ENCODE data around the gene ALMS1.
"Not testable (repeated sequence)": the region's sequence is repeated elsewhere in the genome, so short reads cannot be mapped to it uniquely, and the experiment has no call there.

ALMS1 gene

GRCh38 chr2:73630662-73631266 is 245.1 kb downstream of the ALMS1 start:
- DNase-seq, result not testable (repeated sequence)

DNA sequence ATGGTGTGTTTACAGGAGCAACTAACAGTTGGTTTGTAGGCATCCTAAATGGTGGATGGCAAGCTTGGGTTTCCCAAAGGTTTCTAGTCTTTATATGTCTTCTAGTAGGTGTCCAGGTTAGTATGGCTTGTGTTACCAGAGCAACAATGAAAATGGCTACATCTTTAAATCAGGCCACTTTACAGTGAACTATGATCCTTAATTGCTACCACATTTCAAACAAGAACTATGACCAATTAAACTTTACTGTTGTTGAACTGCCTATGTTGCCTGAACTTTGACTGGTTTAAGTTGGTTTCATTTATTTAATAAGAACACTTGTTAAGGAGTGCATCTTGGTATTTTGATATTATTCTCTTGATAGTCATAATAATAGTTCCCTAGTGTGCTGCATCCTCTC is 251.3 kb downstream of the ALMS1 start:
- not testable (repeated sequence) for DNase-seq

DNA sequence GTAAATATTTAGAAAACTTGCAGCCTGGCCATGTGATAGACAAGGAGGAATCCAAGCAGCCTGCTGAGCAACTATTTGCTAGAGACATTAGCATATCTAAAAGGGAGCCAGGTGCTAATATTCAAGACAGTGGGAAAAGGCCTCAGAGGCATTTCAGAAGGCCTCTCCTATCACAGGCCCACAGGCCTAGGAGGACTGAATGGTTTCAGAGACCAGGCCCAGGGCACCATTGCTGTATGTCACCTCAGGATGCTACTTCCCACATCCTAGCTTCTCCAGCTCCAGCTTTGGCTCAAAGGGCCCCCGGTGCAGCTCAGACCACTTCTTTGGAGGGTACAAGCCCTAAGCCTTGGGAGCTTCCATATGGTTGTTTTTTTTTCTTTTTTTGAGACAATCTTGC is 252.8 kb downstream of the ALMS1 start:
- DNase-seq, result no peak

DNA sequence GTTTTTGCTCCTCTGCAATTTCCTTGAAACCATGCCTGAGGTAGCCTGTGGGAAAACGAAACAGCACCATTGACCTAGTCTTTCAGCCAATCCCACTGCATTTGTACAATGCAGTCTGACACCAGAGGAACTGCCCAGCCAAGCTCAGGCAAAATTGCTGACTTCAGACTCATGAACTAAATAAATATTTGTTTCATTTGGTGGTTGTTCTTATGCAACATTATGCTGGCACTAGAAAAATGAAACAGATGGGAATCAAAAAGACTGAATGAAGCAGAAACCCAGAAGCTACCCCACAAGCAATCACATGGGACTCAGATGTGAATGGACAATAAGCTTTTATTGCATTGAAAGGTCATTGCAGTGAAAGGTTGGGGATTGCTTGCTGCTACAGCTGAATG is 254.9 kb downstream of the ALMS1 start:
- DNase-seq, result no peak

DNA sequence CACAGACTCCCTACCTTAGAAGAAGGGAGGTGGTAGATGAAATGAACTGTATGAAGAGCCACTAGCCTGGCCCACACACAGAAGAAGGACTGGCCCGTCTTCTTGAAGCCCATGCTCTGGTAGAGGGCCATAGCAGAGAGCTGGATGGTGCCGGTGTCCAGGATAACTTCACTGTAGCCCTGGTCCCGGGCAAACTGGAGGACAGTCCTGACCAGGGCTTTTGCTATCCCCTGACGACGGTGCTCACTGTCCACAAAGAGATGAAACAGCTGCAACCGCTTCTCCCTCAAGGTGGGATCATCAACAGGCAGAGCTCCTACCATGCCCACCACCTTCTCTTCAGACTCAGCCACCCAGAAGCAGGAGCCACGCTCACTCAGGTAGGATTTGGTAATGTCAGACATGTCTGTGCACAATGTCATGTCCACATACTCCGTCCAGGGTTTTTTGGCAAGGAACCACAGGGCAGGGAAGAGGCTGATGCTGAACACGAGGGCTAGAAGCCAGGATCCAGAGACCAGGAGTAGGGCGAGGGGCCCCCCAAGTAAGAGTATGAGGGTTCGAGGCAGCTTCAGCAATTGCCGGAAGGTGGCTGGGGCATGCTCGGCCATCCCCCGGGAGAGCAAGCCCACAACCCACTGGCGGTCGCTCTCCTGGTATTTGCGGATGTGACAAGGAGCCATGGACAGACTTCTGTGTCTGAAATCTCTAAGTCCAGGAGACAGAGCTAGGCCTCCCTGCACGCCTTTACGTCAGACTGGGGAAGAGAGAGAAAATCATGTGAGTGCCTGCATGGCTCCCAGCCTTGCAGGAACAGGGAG is 255.5 kb downstream of the ALMS1 start:
- no peak for DNase-seq

DNA sequence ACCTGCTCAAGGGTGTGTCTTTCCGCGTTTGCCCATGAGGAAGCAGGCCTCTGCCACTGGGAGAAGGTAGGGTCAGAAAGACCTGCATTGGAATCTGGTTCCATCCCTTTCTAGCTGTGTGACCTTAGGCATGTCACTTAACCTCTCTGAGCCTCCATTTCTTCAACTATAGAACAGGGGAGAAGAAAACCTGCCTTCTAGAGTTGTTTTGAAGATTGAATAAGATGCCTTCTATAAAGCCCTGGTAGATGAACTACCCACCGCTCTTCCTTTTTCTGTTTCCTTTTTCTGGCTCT is 256.1 kb downstream of the ALMS1 start:
- no peak for DNase-seq

DNA sequence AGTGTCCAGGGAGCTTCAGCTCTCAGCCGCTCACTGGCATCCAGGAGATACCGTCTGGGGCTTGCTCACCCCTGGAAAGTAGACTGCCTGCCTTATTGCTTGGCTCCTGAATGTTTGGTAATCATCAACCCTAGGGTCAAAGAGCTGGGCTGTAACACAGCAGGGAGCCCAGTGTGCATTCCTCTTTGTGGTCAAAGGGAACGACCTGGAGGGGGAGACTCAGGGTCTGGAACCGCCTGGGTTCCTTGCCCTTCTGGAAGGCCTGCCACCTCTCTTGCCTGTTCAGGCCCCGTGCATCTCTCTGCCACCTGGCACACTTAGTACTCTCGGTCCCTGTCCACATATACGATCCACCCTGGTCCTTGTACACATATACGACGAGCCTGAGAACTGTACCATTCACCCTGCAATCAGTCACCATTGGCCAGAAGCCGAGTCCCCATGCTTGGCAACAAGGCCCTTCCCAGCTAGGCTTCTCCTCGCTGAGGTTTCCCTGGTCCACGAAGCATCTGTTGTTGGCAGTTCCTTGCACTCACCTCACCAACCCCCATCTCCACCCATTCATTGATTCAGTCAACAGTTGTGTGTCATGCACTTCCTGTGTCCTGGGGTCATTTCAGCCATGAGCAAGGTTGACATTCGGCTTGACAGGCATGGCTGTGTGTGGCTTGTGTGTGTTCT is 256.8 kb downstream of the ALMS1 start, which contains the start of gene NAT8:
NAT8 (minus strand) TSS at position 85 of the 681 bp plus-strand sequence. CDS start 794 bp downstream, outside the sequence.
- DNase-seq, result no peak

- not testable (repeated sequence) for DNase-seq
Measured at GRCh38 chr2:73647690-73648089, 262.1 kb downstream of the ALMS1 start.

DNA sequence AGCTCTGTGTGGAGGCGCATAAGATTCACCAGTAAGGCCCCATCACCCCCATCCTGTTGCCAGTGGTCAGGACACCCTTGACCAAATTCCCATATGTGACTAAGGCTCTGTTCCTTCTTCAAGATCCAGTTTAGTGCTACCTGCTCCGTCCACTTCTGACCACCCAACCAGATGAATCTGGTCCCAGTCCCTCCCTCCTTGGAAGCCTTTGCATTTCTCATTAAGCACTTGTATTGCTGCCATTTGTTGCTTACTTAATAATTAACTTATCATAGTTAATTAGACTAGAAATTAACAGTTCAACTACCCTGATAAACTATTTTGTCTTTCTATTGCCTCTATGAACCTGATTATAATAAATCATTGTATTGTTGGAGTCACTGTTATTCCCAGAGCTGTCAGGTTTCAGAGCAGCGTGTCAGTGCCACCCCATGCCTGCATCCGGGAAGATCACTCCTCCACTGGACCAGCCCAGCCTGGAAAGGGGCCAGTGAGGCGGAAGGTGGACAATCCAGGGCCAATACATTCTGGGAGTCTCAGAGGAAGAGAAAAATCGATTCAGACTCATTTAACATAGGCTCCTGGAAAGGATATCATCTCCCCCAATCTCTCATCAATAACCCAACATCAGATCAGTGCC is 266.1 kb downstream of the ALMS1 start:
- no peak for DNase-seq

GRCh38 chr2:73652348-73652747 is 266.7 kb downstream of the ALMS1 start:
- DNase-seq, result no peak

DNA sequence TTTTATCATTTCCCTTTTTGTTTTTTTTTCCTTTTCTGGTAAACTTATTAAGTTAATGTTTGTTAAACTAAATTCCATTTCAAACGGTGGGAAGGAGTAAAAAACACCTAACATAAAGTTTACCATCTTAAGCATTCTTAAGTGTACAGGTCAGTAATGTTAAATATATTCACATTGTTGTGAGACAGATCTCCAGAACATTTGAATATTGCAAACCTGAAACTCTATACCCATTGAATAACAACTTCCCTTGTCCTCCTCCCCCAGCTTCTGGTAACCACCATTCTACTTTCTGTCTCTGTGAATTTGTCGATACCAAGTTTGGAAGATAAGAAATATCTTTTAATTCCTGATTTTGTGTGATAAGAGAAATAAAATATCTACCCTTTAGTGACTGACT is 268.5 kb downstream of the ALMS1 start:
- no peak for DNase-seq
